Esophagus squamous epithelium (tissue), 5 donors: ENCODE measurements around the gene SMNDC1. TPM values are rescaled to one million over a fixed set of nuclear protein-coding genes. Genes with fewer than 3 reads are reported as not detected.
A peak's percentile ranks its signal among the peaks of the same experiment; 100 is the strongest.
"Not testable (repeated sequence)": the region's sequence is repeated elsewhere in the genome, so short reads cannot be mapped to it uniquely, and the experiment has no call there.

ENCODE experiments used
- DNase-seq: peaks from one replicate; lab custom pipeline; 2025; lab: John Stamatoyannopoulos, UW
- H3K27ac ChIP-seq, 4 donors: fragments of 200-600 bp; sonication (generic); one replicate each; pipeline ENCODE4 v1.5.1; 2016 to 2019; ENCODE audit warnings: mild to moderate bottlenecking in 1 of 4
- H3K27me3 ChIP-seq, 4 donors: fragments of 200-600 bp; sonication (generic); 1 replicate in 3 of 4; 2 replicates in 1 of 4; pipeline versions ENCODE4 v1.5.1 to v1.6.0; 2017 to 2021; ENCODE audit warnings: antibody characterized with exemption in 1 of 4
- H3K36me3 ChIP-seq, 3 donors: fragments of 200-600 bp; sonication (generic); one replicate each; pipeline ENCODE4 v1.5.1; 2016 to 2019
- H3K4me1 ChIP-seq, 3 donors: fragments of 200-600 bp; sonication (generic); one replicate each; pipeline ENCODE4 v1.5.1; 2017 to 2019
- H3K4me3 ChIP-seq, 4 donors: fragments of 200-600 bp; sonication (generic); 1 replicate in 3 of 4; 2 replicates in 1 of 4; pipeline ENCODE4 v1.5.1; 2016 to 2019; ENCODE audit warnings: mild to moderate bottlenecking in 2 of 4, moderate library complexity in 1 of 4
- H3K9me3 ChIP-seq, 3 donors: fragments of 200-600 bp; sonication (generic); one replicate each; pipeline ENCODE4 v1.5.1; 2016 to 2019
- CTCF ChIP-seq, 6 experiments: fragments of 450-650 bp in 4 of 6; fragments of 200-600 bp in 2 of 6; sonication (generic) in 2 of 6; IDR thresholded peaks; one replicate each; pipeline ENCODE4 v1.5.1; 2016 to 2019; ENCODE audit warnings: antibody characterized with exemption in 6 of 6, mild to moderate bottlenecking in 4 of 6, moderate library complexity in 4 of 6
- POLR2A ChIP-seq, 4 donors: fragments of 450-650 bp; IDR thresholded peaks; one replicate each; pipeline ENCODE4 v1.6.1; 2017; ENCODE audit warnings: antibody characterized with exemption in 4 of 4, mild to moderate bottlenecking in 4 of 4, moderate library complexity in 3 of 4
- WGBS, 2 donors: methylation state at CpG; one replicate each; pipeline ENCODE4 v1.1.5; 2018; 5-methylcytosine and 5-hydroxymethylcytosine counted together
- intact Hi-C: fragments of 100-400 bp; cut with DNase I; formaldehyde crosslinking; loops from one replicate; pipeline ENCODE4 v1.15.0; 2022
- total RNA-seq, 4 donors: library from RNA; depleted of rRNA; stranded (reverse); fragments of >200 nt; gene quantifications; one replicate each; pipeline ENCODE4 v1.1.0, GENCODE V29; 2016
- donor health status: DM: yes; HTN: yes; CAD: no.

SMNDC1 gene
- total RNA-seq, 4 donors from 2014 or later = 9.5 to 13.9 (median 10.9) TPM

GRCh38 chr10:110274072-110274627 is 30.6 kb downstream of the SMNDC1 start:
- Histone ChIP-seq H3K4me1 (peaks cover 4 to 46% (median 12%) of the 10 kb centered on the region in 3 donors), H3K36me3 (no peaks in the 10 kb centered on the region), H3K27ac (peak overlapping the region in 3 of 4 donors; percentile 6 to 15 (median 8)), H3K9me3 (no peaks in the 10 kb centered on the region), H3K27me3 (no peaks in the 10 kb centered on the region), H3K4me3 (no peak overlapping the region)
- DNase-seq = no peak
- intact Hi-C loops = loop anchor here (10.0 kb wide), 1 partner anchor 49 kb away; no protein-coding TSS in a partner anchor
- TF ChIP-seq CTCF (IDR thresholded peaks at IDR 0.05) (no peak), POLR2A (IDR thresholded peaks at IDR 0.05) (no peak)

GRCh38 chr10:110273474-110273873 is 31.2 kb downstream of the SMNDC1 start:
- Histone ChIP-seq H3K4me1 (peaks cover 0 to 44% (median 14%) of the 10 kb centered on the region in 3 donors), H3K4me3 (no peak overlapping the region), H3K9me3 (no peaks in the 10 kb centered on the region), H3K27ac (peak overlapping the region in 3 of 4 donors; percentile 6 to 15 (median 8)), H3K36me3 (no peaks in the 10 kb centered on the region), H3K27me3 (no peaks in the 10 kb centered on the region)
- DNase-seq = no peak
- intact Hi-C loops = loop anchor here (10.0 kb wide), 1 partner anchor 49 kb away; no protein-coding TSS in a partner anchor
- WGBS, 2 donors = 32 to 37% methylated on average over 4 of the region's 4 CpGs
- TF ChIP-seq POLR2A (IDR thresholded peaks at IDR 0.05) = no peak
- TF ChIP-seq CTCF (IDR thresholded peaks at IDR 0.05) = no peak

GRCh38 chr10:110272995-110273394 is 31.7 kb downstream of the SMNDC1 start:
- not testable (repeated sequence) for H3K27me3 ChIP-seq, H3K36me3 ChIP-seq, DNase-seq, H3K4me3 ChIP-seq, H3K9me3 ChIP-seq
- 67 to 86% methylated on average over 15 of the region's 15 CpGs for WGBS, 2 donors
- H3K27ac ChIP-seq = peak overlapping the region in 2 of 4 donors; percentile 2 to 8
- intact Hi-C loops = loop anchor here (10.0 kb wide), 1 partner anchor 48 kb away; no protein-coding TSS in a partner anchor
- H3K4me1 ChIP-seq = peaks cover 0 to 46% (median 14%) of the 10 kb centered on the region in 3 donors

GRCh38 chr10:110269374-110270318 is 35.1 kb downstream of the SMNDC1 start:
- intact Hi-C loops = loop anchor here (10.0 kb wide), 1 partner anchor 45 kb away; no protein-coding TSS in a partner anchor
- Histone ChIP-seq H3K36me3 (no peaks in the 10 kb centered on the region), H3K27me3 (no peaks in the 10 kb centered on the region), H3K4me3 (peak overlapping the region in 2 of 4 donors; percentile 18 to 49), H3K27ac (peak overlapping the region in 3 of 4 donors; percentile 72 to 77 (median 74)), H3K9me3 (no peaks in the 10 kb centered on the region), H3K4me1 (peaks cover 0 to 41% (median 14%) of the 10 kb centered on the region in 3 donors)
- WGBS, 2 donors = 51 to 56% methylated on average over 4 of the region's 4 CpGs
- TF ChIP-seq CTCF (IDR thresholded peaks at IDR 0.05) = no peak
- no peak for DNase-seq

- Histone ChIP-seq H3K4me3 (peak overlapping the region in 1 of 4 donors; percentile 49), H3K9me3 (no peaks in the 10 kb centered on the region), H3K36me3 (no peaks in the 10 kb centered on the region), H3K27ac (peak overlapping the region in 3 of 4 donors; percentile 72 to 77 (median 74)), H3K27me3 (no peaks in the 10 kb centered on the region), H3K4me1 (peaks cover 0 to 34% (median 13%) of the 10 kb centered on the region in 3 donors)
- no peak for DNase-seq
- 64 to 67% methylated on average over 2 of the region's 2 CpGs for WGBS, 2 donors
- TF ChIP-seq POLR2A (IDR thresholded peaks at IDR 0.05) = no peak
- TF ChIP-seq CTCF (IDR thresholded peaks at IDR 0.05) = no peak
- intact Hi-C loops = no loop called here
Measured at GRCh38 chr10:110268971-110269370, 35.7 kb downstream of the SMNDC1 start.
